ENCODE results near the gene KDELR1. TPM values are rescaled to one million over a fixed set of nuclear protein-coding genes. Genes with fewer than 3 reads are reported as not detected.

KDELR1 gene
- total RNA-seq, 1 experiment from 2014 or later, result 198 TPM

DNA sequence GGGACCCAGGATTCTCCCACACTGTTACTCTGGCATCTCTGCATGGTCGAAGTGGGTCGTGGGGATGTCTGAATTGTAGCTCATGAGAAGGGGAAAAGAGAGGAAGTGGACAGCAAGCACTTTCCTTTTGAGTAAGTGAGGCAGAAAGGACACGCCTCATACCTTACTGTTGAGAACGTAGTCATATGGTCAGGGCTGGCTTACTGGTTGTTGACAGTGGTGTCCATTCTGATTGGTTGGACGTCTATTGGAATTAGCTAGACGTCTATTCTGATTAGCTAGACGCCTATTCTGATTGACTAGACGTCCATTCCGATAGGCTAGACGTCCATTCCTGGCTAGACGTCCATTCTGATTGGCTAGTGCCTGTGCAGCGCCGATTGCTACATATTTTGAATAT is 14.5 kb upstream of the KDELR1 start:
- WGBS (ENCODE audit: extremely low coverage, insufficient read length, low lambda C conversion rate), result no CpG with 5 or more reads among the region's 13 CpGs
- no peak overlapping the region for H3K4me2 ChIP-seq (ENCODE audit: insufficient read depth, insufficient read length, low read length)
- no peaks in the 10 kb centered on the region for H3K27me3 Mint-ChIP-seq (ENCODE audit: low read depth)

More for the DNA sequence above, 14.5 kb upstream of the KDELR1 start:
- DNase-seq, result no peak
- TF ChIP-seq, protein P1, sequence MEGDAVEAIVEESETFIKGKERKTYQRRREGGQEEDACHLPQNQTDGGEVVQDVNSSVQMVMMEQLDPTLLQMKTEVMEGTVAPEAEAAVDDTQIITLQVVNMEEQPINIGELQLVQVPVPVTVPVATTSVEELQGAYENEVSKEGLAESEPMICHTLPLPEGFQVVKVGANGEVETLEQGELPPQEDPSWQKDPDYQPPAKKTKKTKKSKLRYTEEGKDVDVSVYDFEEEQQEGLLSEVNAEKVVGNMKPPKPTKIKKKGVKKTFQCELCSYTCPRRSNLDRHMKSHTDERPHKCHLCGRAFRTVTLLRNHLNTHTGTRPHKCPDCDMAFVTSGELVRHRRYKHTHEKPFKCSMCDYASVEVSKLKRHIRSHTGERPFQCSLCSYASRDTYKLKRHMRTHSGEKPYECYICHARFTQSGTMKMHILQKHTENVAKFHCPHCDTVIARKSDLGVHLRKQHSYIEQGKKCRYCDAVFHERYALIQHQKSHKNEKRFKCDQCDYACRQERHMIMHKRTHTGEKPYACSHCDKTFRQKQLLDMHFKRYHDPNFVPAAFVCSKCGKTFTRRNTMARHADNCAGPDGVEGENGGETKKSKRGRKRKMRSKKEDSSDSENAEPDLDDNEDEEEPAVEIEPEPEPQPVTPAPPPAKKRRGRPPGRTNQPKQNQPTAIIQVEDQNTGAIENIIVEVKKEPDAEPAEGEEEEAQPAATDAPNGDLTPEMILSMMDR (conservative IDR thresholded peaks at IDR 0.05), result no peak
- no peaks in the 10 kb centered on the region for H3K9me3 ChIP-seq (ENCODE audit: control insufficient read depth, low read depth, low read length)
- H4K8ac ChIP-seq (replicated peaks; ENCODE audit: insufficient read length, low read depth, low read length), result no peak overlapping the region
- H3K27ac Mint-ChIP-seq, result no peak overlapping the region
- H3K27me3 ChIP-seq (ENCODE audit: insufficient read depth, low read length), result no peaks in the 10 kb centered on the region
- H3K79me1 ChIP-seq (ENCODE audit: insufficient read depth, low read depth, low read length, poor library complexity, severe bottlenecking), result peaks cover 6% of the 10 kb centered on the region
- H3T11ph ChIP-seq (ENCODE audit: low read length), result no peak overlapping the region
- no peak overlapping the region for H2BK12ac ChIP-seq (ENCODE audit: insufficient read length, low read depth, low read length)
- no peak overlapping the region for H2AFZ ChIP-seq (ENCODE audit: low read length)
- no peak overlapping the region for H3K9ac ChIP-seq (ENCODE audit: extremely low read depth, insufficient read length, low read length)
- H2AK5ac ChIP-seq (ENCODE audit: insufficient read length, low read length), result no peak overlapping the region
- no peak overlapping the region for H2BK120ac ChIP-seq (ENCODE audit: low read depth, low read length, poor library complexity, severe bottlenecking)
- peaks cover 2% of the 10 kb centered on the region in 2 experiments; a peak in 1 of 5 replicates for H3K9me3 Mint-ChIP-seq
- H3K18ac ChIP-seq (ENCODE audit: insufficient read length, low read depth, low read length), result no peak overlapping the region
- no peak overlapping the region for H3K56ac ChIP-seq (ENCODE audit: insufficient read length, low read depth, low read length)
- no peak overlapping the region for H4K91ac ChIP-seq (ENCODE audit: insufficient read length, low read depth, low read length)
- no peak overlapping the region for H3K4ac ChIP-seq (ENCODE audit: low read depth, low read length)
- no peak overlapping the region for H4K5ac ChIP-seq (ENCODE audit: insufficient read length, low read depth, low read length)
- H3K79me2 ChIP-seq (ENCODE audit: insufficient read depth, low read length), result peaks cover 11% of the 10 kb centered on the region; the same call in 1 of the 2 replicates
- H3K36me3 Mint-ChIP-seq (ENCODE audit: insufficient read depth in 1 of 3, low read depth in 3 of 3), result peaks cover 0 to 8% (median 7%) of the 10 kb centered on the region in 3 experiments; a peak in 4 of 7 replicates
- no peaks in the 10 kb centered on the region for H3K23me2 ChIP-seq (ENCODE audit: insufficient read length, low read depth, low read length, poor library complexity, severe bottlenecking)
- peaks cover 10% of the 10 kb centered on the region; the same call in 1 of the 2 replicates for H3K4me1 ChIP-seq (ENCODE audit: insufficient read depth, low read length)
- no peak overlapping the region for H2BK5ac ChIP-seq (ENCODE audit: insufficient read length, low read length)
- no peaks in the 10 kb centered on the region for H4K20me1 ChIP-seq (ENCODE audit: control insufficient read depth, insufficient read depth, insufficient read length)
- no peak overlapping the region for H3K27ac ChIP-seq (ENCODE audit: insufficient read length, low read depth, low read length)
- H3K4me1 Mint-ChIP-seq, result peaks cover 30 to 37% of the 10 kb centered on the region in 2 experiments
- no peak overlapping the region for H3K4me3 Mint-ChIP-seq
- H3K23ac ChIP-seq (ENCODE audit: insufficient read length, low read depth, low read length), result no peak overlapping the region
- H3K14ac ChIP-seq (ENCODE audit: insufficient read depth, low read length), result no peak overlapping the region
- H2BK20ac ChIP-seq (ENCODE audit: low read depth, low read length, poor library complexity, severe bottlenecking), result no peak overlapping the region
- H2BK15ac ChIP-seq (ENCODE audit: low read depth, low read length), result no peak overlapping the region
